MM.1S (cell line): Measurements from ENCODE around the gene TMEM190.

Experiments used
- DNase-seq: peaks from one replicate; pipeline ENCODE4 v3.0.0-alpha.2; 2015
- H2AFZ ChIP-seq: fragments of 300-600 bp; sonication (generic); 2 replicates; pipeline ENCODE4 v1.6.0; 2016; ENCODE audit warnings: antibody characterized with exemption, low read length
- H3F3A ChIP-seq: fragments of 300-600 bp; sonication (generic); 2 replicates; pipeline ENCODE4 v1.6.1; 2016; ENCODE audit warnings: mild to moderate bottlenecking, antibody characterized with exemption, low read length, moderate library complexity, mixed read lengths; ENCODE audit not compliant: insufficient read depth
- H3K27ac ChIP-seq: fragments of 300-600 bp; sonication (generic); 2 replicates; pipeline ENCODE4 v1.5.1; 2016; ENCODE audit warnings: mild to moderate bottlenecking, low read length
- H3K27me3 ChIP-seq: fragments of 300-600 bp; sonication (generic); replicated peaks from 2 replicates; pipeline ENCODE4 v1.6.0; 2016; ENCODE audit warnings: low read length; ENCODE audit not compliant: insufficient read depth
- H3K36me3 ChIP-seq: fragments of 300-600 bp; sonication (generic); replicated peaks from 2 replicates; pipeline ENCODE4 v1.6.1; 2016; ENCODE audit warnings: mild to moderate bottlenecking, low read length, mixed read lengths; ENCODE audit not compliant: insufficient read depth
- H3K4me1 ChIP-seq: fragments of 300-600 bp; sonication (generic); 2 replicates; pipeline ENCODE4 v1.6.1; 2016; ENCODE audit warnings: low read length, mixed read lengths
- H3K4me2 ChIP-seq: fragments of 300-600 bp; sonication (generic); 2 replicates; pipeline ENCODE4 v1.6.0; 2016; ENCODE audit warnings: low read depth, low read length
- H3K4me3 ChIP-seq: fragments of 300-600 bp; sonication (generic); 2 replicates; pipeline ENCODE4 v1.5.1; 2016; ENCODE audit warnings: low read length, mixed read lengths
- H3K79me2 ChIP-seq: fragments of 300-600 bp; sonication (generic); 2 replicates; pipeline ENCODE4 v1.6.1; 2016; ENCODE audit warnings: mixed run types, low read length, mixed read lengths
- H3K9ac ChIP-seq: fragments of 300-600 bp; sonication (generic); 2 replicates; pipeline ENCODE4 v1.6.1; 2016; ENCODE audit warnings: low read length, mixed read lengths
- H3K9me2 ChIP-seq: fragments of 300-600 bp; sonication (generic); replicated peaks from 2 replicates; pipeline ENCODE4 v1.6.1; 2016; ENCODE audit warnings: mild to moderate bottlenecking, low read length, mixed read lengths; ENCODE audit not compliant: insufficient read depth
- H3K9me3 ChIP-seq: fragments of 300-600 bp; sonication (generic); replicated peaks from 2 replicates; pipeline ENCODE4 v1.6.1; 2016; ENCODE audit warnings: mild to moderate bottlenecking, low read length, mixed read lengths; ENCODE audit not compliant: insufficient read depth
- H4K20me1 ChIP-seq: fragments of 300-600 bp; sonication (generic); 2 replicates; pipeline ENCODE4 v1.6.1; 2016; ENCODE audit warnings: mild to moderate bottlenecking, low read length, moderate library complexity, mixed read lengths; ENCODE audit not compliant: insufficient read depth
- CTCF ChIP-seq: fragments of 300-600 bp; sonication (generic); IDR thresholded peaks from 2 replicates; pipeline ENCODE4 v1.5.1; 2016; ENCODE audit warnings: antibody characterized with exemption, low read length, mixed read lengths
- EZH2 ChIP-seq: fragments of 300-600 bp; sonication (generic); optimal IDR thresholded peaks from 2 replicates; pipeline ENCODE3; 2017; ENCODE audit warnings: low read depth, mild to moderate bottlenecking, antibody characterized with exemption, low read length, mixed read lengths
- EZH2phosphoT487 ChIP-seq: fragments of 300-600 bp; sonication (generic); IDR thresholded peaks from 2 replicates; pipeline ENCODE4 v1.6.1; 2018; ENCODE audit warnings: antibody characterized with exemption, low read length

TMEM190 gene

GRCh38 chr19:55365245-55365644 is 11.4 kb upstream of the TMEM190 start:
- no peak overlapping the region for H2AFZ ChIP-seq
- H3F3A ChIP-seq: no peaks in the 10 kb centered on the region
- no peak overlapping the region for H3K4me2 ChIP-seq
- H3K9me2 ChIP-seq: no peaks in the 10 kb centered on the region
- H3K79me2 ChIP-seq: no peaks in the 10 kb centered on the region
- no peaks in the 10 kb centered on the region for H3K9me3 ChIP-seq
- no peak overlapping the region for H3K4me3 ChIP-seq
- H3K27ac ChIP-seq: no peak overlapping the region
- DNase-seq: no peak
- no peak overlapping the region for H3K9ac ChIP-seq
- H3K4me1 ChIP-seq: no peaks in the 10 kb centered on the region
- H3K36me3 ChIP-seq: no peaks in the 10 kb centered on the region
- no peaks in the 10 kb centered on the region for H4K20me1 ChIP-seq
- no peak for TF ChIP-seq EZH2phosphoT487
- TF ChIP-seq EZH2: no peak
- no peak for TF ChIP-seq CTCF
- H3K27me3 ChIP-seq: peaks cover 72% of the 10 kb centered on the region

DNA sequence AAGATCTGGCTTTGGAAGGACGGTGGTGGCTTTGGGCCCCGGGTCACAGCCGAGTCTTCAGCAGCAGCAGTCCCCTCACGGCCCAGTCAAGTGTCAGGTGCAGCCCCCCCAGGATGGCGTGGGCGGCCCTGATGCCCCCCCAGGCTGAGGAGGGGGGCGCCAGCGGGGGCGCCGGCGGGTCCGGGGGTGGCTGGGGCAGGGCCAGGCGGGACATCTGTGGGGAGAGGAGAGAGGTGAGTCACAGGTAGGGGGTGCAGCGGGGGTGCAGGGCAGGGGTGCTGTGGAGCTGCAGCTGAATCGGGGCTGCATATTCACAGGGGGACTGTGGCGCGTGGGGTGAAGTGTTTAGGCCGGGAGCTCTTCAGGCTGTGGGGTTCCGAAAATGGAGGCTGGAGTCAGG is 10.7 kb upstream of the TMEM190 start:
- no peak overlapping the region for H2AFZ ChIP-seq
- no peaks in the 10 kb centered on the region for H3K9me3 ChIP-seq
- no peak overlapping the region for H3K9ac ChIP-seq
- H3K4me1 ChIP-seq: no peaks in the 10 kb centered on the region
- DNase-seq: no peak
- no peaks in the 10 kb centered on the region for H4K20me1 ChIP-seq
- H3K27me3 ChIP-seq: peaks cover 77% of the 10 kb centered on the region
- H3F3A ChIP-seq: no peaks in the 10 kb centered on the region
- no peaks in the 10 kb centered on the region for H3K79me2 ChIP-seq
- H3K9me2 ChIP-seq: no peaks in the 10 kb centered on the region
- no peak for TF ChIP-seq CTCF
- no peak for TF ChIP-seq EZH2phosphoT487
- no peak for TF ChIP-seq EZH2
- H3K27ac ChIP-seq: no peak overlapping the region
- H3K36me3 ChIP-seq: no peaks in the 10 kb centered on the region
- no peak overlapping the region for H3K4me3 ChIP-seq
- no peak overlapping the region for H3K4me2 ChIP-seq

DNA sequence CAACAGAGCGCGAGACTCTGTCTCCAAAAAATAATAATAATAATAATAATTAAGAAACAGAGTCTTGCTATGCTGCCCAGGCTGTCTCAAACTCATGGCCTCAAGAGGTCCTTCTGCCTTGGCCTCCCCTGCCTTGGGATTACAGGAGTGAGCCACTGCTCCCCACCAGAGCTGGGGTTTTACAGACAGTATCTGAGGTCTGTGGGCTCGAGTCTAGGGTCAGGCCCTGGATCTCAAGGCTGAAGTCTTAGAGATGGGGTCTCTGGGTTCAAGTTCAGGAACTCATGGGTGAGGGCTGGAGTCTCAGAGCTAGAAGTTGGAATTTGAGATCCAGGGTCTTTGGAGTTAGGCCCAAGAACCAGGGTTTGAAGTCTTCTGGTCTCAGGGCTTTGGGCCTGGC is 9.8 kb upstream of the TMEM190 start:
- H3K4me3 ChIP-seq: no peak overlapping the region
- H3K9ac ChIP-seq: no peak overlapping the region
- H3F3A ChIP-seq: no peaks in the 10 kb centered on the region
- no peak overlapping the region for H3K4me2 ChIP-seq
- no peaks in the 10 kb centered on the region for H3K79me2 ChIP-seq
- no peaks in the 10 kb centered on the region for H3K4me1 ChIP-seq
- H4K20me1 ChIP-seq: no peaks in the 10 kb centered on the region
- H3K27ac ChIP-seq: no peak overlapping the region
- no peaks in the 10 kb centered on the region for H3K9me2 ChIP-seq
- no peak for DNase-seq
- H3K27me3 ChIP-seq: peaks cover 83% of the 10 kb centered on the region
- TF ChIP-seq EZH2 (no peak), CTCF (no peak), EZH2phosphoT487 (no peak)
- no peaks in the 10 kb centered on the region for H3K9me3 ChIP-seq
- H2AFZ ChIP-seq: no peak overlapping the region
- no peaks in the 10 kb centered on the region for H3K36me3 ChIP-seq

GRCh38 chr19:55368106-55368505 is 8.5 kb upstream of the TMEM190 start:
- Histone ChIP-seq H3K9ac (no peak overlapping the region), H2AFZ (no peak overlapping the region), H3K27ac (no peak overlapping the region), H3K9me2 (no peaks in the 10 kb centered on the region), H3K4me2 (no peak overlapping the region), H3F3A (no peaks in the 10 kb centered on the region), H3K9me3 (no peaks in the 10 kb centered on the region), H3K79me2 (no peaks in the 10 kb centered on the region), H3K36me3 (no peaks in the 10 kb centered on the region), H4K20me1 (no peaks in the 10 kb centered on the region), H3K27me3 (peaks cover 84% of the 10 kb centered on the region), H3K4me3 (no peak overlapping the region), H3K4me1 (no peaks in the 10 kb centered on the region)
- no peak for DNase-seq
- TF ChIP-seq EZH2: no peak
- no peak for TF ChIP-seq CTCF
- no peak for TF ChIP-seq EZH2phosphoT487
